ENCODE measurements around the gene TMEM80. TPM values are rescaled to one million over a fixed set of nuclear protein-coding genes. Genes with fewer than 3 reads are reported as not detected.

The TMEM80 gene
- total and polyA plus RNA-seq, 2 donors (not counting 3 experiments of a cell fraction or from before 2014, with no cell fraction given) = 21.2 to 26.6 TPM

DNA sequence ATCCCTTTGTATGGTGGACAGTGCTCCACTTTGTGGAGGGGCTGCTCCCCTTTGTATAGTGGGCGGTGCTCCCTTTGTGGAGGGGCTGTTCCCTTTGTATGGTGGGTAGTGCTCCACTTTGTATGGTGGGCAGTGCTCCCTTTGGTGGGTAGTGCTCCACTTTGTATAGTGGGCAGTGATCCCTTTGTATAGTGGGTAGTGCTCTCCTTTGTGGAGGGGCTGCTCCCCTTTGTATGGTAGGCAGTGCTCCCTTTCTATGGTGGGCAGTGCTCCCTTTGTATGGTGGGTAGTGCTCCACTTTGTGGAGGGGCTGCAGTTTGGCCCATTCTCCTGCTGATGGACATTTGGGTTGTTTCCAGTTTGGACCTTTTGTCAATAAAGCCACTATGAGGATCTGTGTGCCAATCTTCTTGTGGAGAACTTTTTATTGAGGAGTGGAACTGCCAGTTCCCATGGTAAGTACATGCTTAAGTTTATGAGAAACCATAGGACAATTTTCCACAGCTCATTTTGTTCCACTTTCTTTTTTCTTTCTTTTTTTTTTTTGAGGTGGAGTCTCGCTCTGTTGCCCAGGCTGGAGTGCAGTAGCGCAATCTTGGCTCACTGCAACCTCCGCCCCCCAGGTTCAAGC, 47.1 kb downstream of the TMEM80 start:
- Histone ChIP-seq H2AFZ (ENCODE audit: low read depth, low read length) (no peak overlapping the region), H3K4me2 (ENCODE audit: insufficient read depth, low read length) (no peak overlapping the region), H3K27me3 (ENCODE audit: control insufficient read depth in 2 of 2, insufficient read depth in 2 of 2, low read length in 2 of 2) (no peaks in the 10 kb centered on the region), H3K27ac (ENCODE audit: insufficient read depth, low read depth, low read length) (no peak overlapping the region), H3K9ac (replicated peaks; ENCODE audit: extremely low read depth, insufficient read depth, low read length) (no peak overlapping the region), H3K9me3 (replicated peaks; ENCODE audit: control insufficient read depth, insufficient read depth, low read length) (no peaks in the 10 kb centered on the region), H3K4me3 (replicated peaks in 1 of 3; ENCODE audit: insufficient read depth in 1 of 3, low read depth in 1 of 3, low read length in 3 of 3) (no peak overlapping the region), H4K20me1 (replicated peaks; ENCODE audit: control insufficient read depth, extremely low read depth, insufficient read depth, low read length) (no peaks in the 10 kb centered on the region), H3K36me3 (ENCODE audit: control insufficient read depth in 2 of 2, extremely low read depth in 1 of 2, insufficient read depth in 2 of 2, low read length in 2 of 2) (no peaks in the 10 kb centered on the region), H3K9me1 (replicated peaks; ENCODE audit: control insufficient read depth, extremely low read depth, insufficient read depth, low read length) (no peaks in the 10 kb centered on the region), H3K4me1 (ENCODE audit: control insufficient read depth, extremely low read depth, insufficient read depth, low read length) (peaks cover 5% of the 10 kb centered on the region), H3K79me2 (ENCODE audit: control insufficient read depth, insufficient read depth, low read length) (peaks cover 5% of the 10 kb centered on the region)
- CTCF ChIA-PET = interaction anchor here (1.9 kb wide), 1 partner anchor 19 kb away, joined by 5 read pairs; no protein-coding TSS in a partner anchor
- dilution Hi-C loops (cut with MboI; ENCODE audit: extremely low pct_ligation_motif_present, low sequenced_read_pairs) (no loop called here), intact Hi-C loops (cut with micrococcal nuclease) (no loop called here)
- BruUV-seq (replicated peaks) = no TSS peak
- no peak for DNase-seq (ENCODE audit: low read depth, low spot score)
- POLR2A ChIA-PET = interaction anchor here (0.6 kb wide), 1 partner anchor 293 kb away, joined by 3 read pairs; the partner anchor contains the start of gene PTDSS2
- FAIRE-seq = no peak
- TF ChIP-seq POLR2AphosphoS5 (IDR thresholded peaks at IDR 0.05; ENCODE audit: insufficient read depth, low read depth, low read length) (no peak), EZH2 (IDR thresholded peaks at IDR 0.05; ENCODE audit: borderline replicate concordance, low read depth, low read length, severe bottlenecking) (no peak), JUN (IDR thresholded peaks at IDR 0.05; ENCODE audit: borderline replicate concordance, insufficient read depth, insufficient read length, low read depth) (no peak), POLR2A (IDR thresholded peaks at IDR 0.05; ENCODE audit: low read depth, low read length) (no peak), MYC (IDR thresholded peaks at IDR 0.05; ENCODE audit: low read depth, low read length) (no peak), FOS (IDR thresholded peaks at IDR 0.05; ENCODE audit: borderline replicate concordance, insufficient read depth, low read length) (no peak), GATA2 (IDR thresholded peaks at IDR 0.05; ENCODE audit: insufficient read depth, insufficient read length, low read depth, low read length) (no peak)
- TF ChIP-seq, protein P1, sequence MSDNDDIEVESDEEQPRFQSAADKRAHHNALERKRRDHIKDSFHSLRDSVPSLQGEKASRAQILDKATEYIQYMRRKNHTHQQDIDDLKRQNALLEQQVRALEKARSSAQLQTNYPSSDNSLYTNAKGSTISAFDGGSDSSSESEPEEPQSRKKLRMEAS (IDR thresholded peaks at IDR 0.05; ENCODE audit: insufficient read depth, insufficient read length) = no peak
- TF ChIP-seq, protein P2, sequence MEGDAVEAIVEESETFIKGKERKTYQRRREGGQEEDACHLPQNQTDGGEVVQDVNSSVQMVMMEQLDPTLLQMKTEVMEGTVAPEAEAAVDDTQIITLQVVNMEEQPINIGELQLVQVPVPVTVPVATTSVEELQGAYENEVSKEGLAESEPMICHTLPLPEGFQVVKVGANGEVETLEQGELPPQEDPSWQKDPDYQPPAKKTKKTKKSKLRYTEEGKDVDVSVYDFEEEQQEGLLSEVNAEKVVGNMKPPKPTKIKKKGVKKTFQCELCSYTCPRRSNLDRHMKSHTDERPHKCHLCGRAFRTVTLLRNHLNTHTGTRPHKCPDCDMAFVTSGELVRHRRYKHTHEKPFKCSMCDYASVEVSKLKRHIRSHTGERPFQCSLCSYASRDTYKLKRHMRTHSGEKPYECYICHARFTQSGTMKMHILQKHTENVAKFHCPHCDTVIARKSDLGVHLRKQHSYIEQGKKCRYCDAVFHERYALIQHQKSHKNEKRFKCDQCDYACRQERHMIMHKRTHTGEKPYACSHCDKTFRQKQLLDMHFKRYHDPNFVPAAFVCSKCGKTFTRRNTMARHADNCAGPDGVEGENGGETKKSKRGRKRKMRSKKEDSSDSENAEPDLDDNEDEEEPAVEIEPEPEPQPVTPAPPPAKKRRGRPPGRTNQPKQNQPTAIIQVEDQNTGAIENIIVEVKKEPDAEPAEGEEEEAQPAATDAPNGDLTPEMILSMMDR (IDR thresholded peaks at IDR 0.05; ENCODE audit: extremely low read depth in 1 of 2, insufficient read depth in 1 of 2, low read depth in 1 of 2, low read length in 2 of 2) = no peak

Data from endothelial cell of umbilical vein (primary cell).